Upper lobe of left lung (tissue), 6 donors: ENCODE results near the gene LHFPL2. TPM values are rescaled to one million over a fixed set of nuclear protein-coding genes. Genes with fewer than 3 reads are reported as not detected.

Source experiments
- ATAC-seq, 2 donors: fragments of 200-7000 bp; cut with Tn5 transposase; one replicate each; pipeline ENCODE4 v1.9.1; 2022; ENCODE audit warnings: mild to moderate bottlenecking in 2 of 2, moderate library complexity in 2 of 2; ENCODE audit not compliant: low FRiP score in 2 of 2
- DNase-seq, 2 donors: peaks; one replicate each; pipeline ENCODE4 v3.0.0-alpha.2; 2019 to 2020
- H3K27ac ChIP-seq, 4 donors: fragments of 200-600 bp; sonication (generic); one replicate each; pipeline ENCODE4 v1.5.1; 2016 to 2019
- H3K27me3 ChIP-seq, 4 donors: fragments of 200-600 bp; sonication (generic); one replicate each; pipeline ENCODE4 v1.5.1; 2017 to 2019
- H3K36me3 ChIP-seq, 4 donors: fragments of 200-600 bp; sonication (generic); one replicate each; pipeline ENCODE4 v1.5.1; 2016 to 2019
- H3K4me1 ChIP-seq, 4 donors: fragments of 200-600 bp; sonication (generic); one replicate each; pipeline ENCODE4 v1.5.1; 2018 to 2019
- H3K4me3 ChIP-seq, 4 donors: fragments of 200-600 bp; sonication (generic); one replicate each; pipeline ENCODE4 v1.5.1; 2017 to 2019; ENCODE audit warnings: mild to moderate bottlenecking in 2 of 4, moderate library complexity in 1 of 4
- H3K9me3 ChIP-seq, 4 donors: fragments of 200-600 bp; sonication (generic); one replicate each; pipeline ENCODE4 v1.5.1; 2018 to 2019
- EP300 ChIP-seq, 4 donors: sonication (generic); formaldehyde crosslinking; IDR thresholded peaks; one replicate each; pipeline ENCODE4 v1.5.1; 2017; ENCODE audit warnings: antibody characterized with exemption in 4 of 4, control low read depth in 2 of 4
- POLR2A ChIP-seq, 4 donors: fragments of 450-650 bp; IDR thresholded peaks; one replicate each; pipeline ENCODE4 v1.5.1; 2016 to 2017; ENCODE audit warnings: antibody characterized with exemption in 4 of 4, mild to moderate bottlenecking in 2 of 4
- POLR2AphosphoS5 ChIP-seq, 2 donors: sonication (generic); formaldehyde crosslinking; IDR thresholded peaks; one replicate each; pipeline ENCODE4 v1.5.1; 2017; ENCODE audit warnings: antibody characterized with exemption in 2 of 2
- WGBS, 2 donors: methylation state at CpG; one replicate each; pipeline ENCODE4 v1.1.5; 2017 to 2018; 5-methylcytosine and 5-hydroxymethylcytosine counted together
- total RNA-seq, 6 donors: library from RNA; depleted of rRNA in 4 of 6; stranded (reverse); fragments of >200 nt in 4 of 6; gene quantifications; one replicate each; pipeline versions ENCODE4 v1.1.0 to v1.2.1, GENCODE V29; 2016 to 2021
- TF ChIP-seq, protein P1 (sequence below), 6 experiments: fragments of 450-650 bp in 4 of 6; fragments of 200-600 bp in 2 of 6; sonication (generic) in 2 of 6; IDR thresholded peaks; one replicate each; pipeline ENCODE4 v1.5.1; 2016 to 2019; ENCODE audit warnings: antibody characterized with exemption in 6 of 6
- donor health status: DM: no; HTN: no; CAD: no; lungs with moderate emphysema.
- donor health status: DM: no; HTN: yes; CAD: no; lungs with severe emphysema.

Gene LHFPL2
- total RNA-seq, 6 donors from 2014 or later = 17.3 to 69.5 (median 32.9) TPM

- no peak for TF ChIP-seq EP300 (IDR thresholded peaks at IDR 0.05)
- TF ChIP-seq, protein P1, sequence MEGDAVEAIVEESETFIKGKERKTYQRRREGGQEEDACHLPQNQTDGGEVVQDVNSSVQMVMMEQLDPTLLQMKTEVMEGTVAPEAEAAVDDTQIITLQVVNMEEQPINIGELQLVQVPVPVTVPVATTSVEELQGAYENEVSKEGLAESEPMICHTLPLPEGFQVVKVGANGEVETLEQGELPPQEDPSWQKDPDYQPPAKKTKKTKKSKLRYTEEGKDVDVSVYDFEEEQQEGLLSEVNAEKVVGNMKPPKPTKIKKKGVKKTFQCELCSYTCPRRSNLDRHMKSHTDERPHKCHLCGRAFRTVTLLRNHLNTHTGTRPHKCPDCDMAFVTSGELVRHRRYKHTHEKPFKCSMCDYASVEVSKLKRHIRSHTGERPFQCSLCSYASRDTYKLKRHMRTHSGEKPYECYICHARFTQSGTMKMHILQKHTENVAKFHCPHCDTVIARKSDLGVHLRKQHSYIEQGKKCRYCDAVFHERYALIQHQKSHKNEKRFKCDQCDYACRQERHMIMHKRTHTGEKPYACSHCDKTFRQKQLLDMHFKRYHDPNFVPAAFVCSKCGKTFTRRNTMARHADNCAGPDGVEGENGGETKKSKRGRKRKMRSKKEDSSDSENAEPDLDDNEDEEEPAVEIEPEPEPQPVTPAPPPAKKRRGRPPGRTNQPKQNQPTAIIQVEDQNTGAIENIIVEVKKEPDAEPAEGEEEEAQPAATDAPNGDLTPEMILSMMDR (IDR thresholded peaks at IDR 0.05) = no peak
- no peak for TF ChIP-seq POLR2A (IDR thresholded peaks at IDR 0.05)
- TF ChIP-seq POLR2AphosphoS5 (IDR thresholded peaks at IDR 0.05) = no peak
- H3K27me3 ChIP-seq = no peaks in the 10 kb centered on the region
- WGBS, 2 donors = 38 to 66% methylated on average over 2 of the region's 2 CpGs
- ATAC-seq (no peak), DNase-seq (no peak)
- peak overlapping the region in 2 of 4 donors; percentile 64 to 69 for H3K4me3 ChIP-seq
- no peaks in the 10 kb centered on the region for H3K36me3 ChIP-seq
- H3K4me1 ChIP-seq = peaks cover 37 to 46% (median 43%) of the 10 kb centered on the region in 4 donors
- no peaks in the 10 kb centered on the region for H3K9me3 ChIP-seq
- H3K27ac ChIP-seq = peak overlapping the region in 3 of 4 donors; percentile 10 to 54 (median 27)
Measured at GRCh38 chr5:78506261-78507024, 142.1 kb downstream of the LHFPL2 start.

DNA sequence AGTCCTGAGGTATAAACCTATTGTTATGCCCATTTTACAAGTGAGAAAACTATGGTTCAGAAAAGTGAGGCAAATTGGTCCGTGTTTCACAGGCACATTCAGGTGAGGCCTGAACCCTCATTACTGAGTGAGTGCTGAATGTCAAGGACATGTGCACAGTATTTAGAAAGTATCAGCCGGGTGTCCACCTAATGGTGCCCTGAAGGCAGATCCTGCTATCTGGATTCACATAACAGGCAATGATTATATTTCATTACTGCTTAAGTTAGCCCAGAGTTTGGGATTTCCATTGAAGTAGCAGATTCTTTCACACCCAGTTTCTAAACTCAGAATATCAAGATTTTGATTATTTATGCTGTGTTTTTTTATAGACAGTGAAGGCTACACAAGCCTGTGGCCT, 142.7 kb downstream of the LHFPL2 start:
- Histone ChIP-seq H3K36me3 (no peaks in the 10 kb centered on the region), H3K4me3 (peak overlapping the region in 1 of 4 donors; percentile 69), H3K9me3 (no peaks in the 10 kb centered on the region), H3K4me1 (peaks cover 31 to 44% (median 40%) of the 10 kb centered on the region in 4 donors), H3K27ac (peak overlapping the region in 2 of 4 donors; percentile 27 to 54), H3K27me3 (no peaks in the 10 kb centered on the region)
- WGBS, 2 donors = 72 to 97% methylated on average over 2 of the region's 2 CpGs
- TF ChIP-seq, protein P1 (IDR thresholded peaks at IDR 0.05) = no peak
- no peak for TF ChIP-seq POLR2A (IDR thresholded peaks at IDR 0.05)
- TF ChIP-seq POLR2AphosphoS5 (IDR thresholded peaks at IDR 0.05) = no peak
- TF ChIP-seq EP300 (IDR thresholded peaks at IDR 0.05) = no peak
- ATAC-seq (no peak), DNase-seq (no peak)

- H3K4me1 ChIP-seq = peaks cover 23 to 43% (median 34%) of the 10 kb centered on the region in 4 donors
- TF ChIP-seq POLR2AphosphoS5 (IDR thresholded peaks at IDR 0.05) (peak in 1 of 2 donors; percentile 34), POLR2A (IDR thresholded peaks at IDR 0.05) (no peak)
- H3K27ac ChIP-seq = peak overlapping the region; percentile 1 to 60 (median 54)
- no peaks in the 10 kb centered on the region for H3K27me3 ChIP-seq
- WGBS, 2 donors = 32 to 50% methylated on average over 10 of the region's 10 CpGs
- no peaks in the 10 kb centered on the region for H3K9me3 ChIP-seq
- ATAC-seq (peak; percentile 89 to 91), DNase-seq (peak; percentile 46 to 52)
- peak overlapping the region in 1 of 4 donors; percentile 69 for H3K4me3 ChIP-seq
- H3K36me3 ChIP-seq = no peaks in the 10 kb centered on the region
Measured at GRCh38 chr5:78504704-78505677, 143.6 kb downstream of the LHFPL2 start.

DNA sequence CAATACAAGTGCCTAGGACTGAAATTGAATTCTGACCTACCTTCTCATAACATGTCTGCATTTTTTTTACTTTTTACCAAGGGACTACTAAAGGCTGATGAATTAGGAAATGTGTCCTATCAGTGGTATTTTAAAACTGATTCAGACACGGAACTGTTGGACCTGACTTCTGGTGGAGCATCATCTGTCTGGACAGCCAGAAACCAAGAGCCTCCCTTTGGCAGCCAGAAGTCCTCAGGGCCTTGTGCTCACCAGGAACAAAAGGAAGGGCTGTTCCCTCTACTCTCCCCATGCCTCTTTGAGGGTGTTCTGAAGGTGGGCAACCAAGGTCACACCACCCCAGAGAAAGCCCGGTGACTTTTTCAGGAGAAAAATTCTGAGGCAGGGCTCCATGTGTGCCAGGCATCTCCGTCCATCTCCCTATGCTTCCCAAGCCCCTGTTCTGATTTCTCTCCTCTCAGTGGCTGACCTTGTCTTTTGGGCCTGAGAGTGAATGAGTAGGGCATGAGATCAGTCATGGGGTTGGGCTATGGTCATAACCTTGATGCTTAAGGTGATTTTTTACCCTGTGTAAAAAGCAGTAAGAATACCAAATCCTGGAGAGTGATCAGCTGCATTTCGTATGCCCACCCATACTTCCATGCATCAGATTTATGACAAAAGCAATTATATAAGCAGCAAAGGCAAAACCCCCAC, 144.5 kb downstream of the LHFPL2 start:
- DNase-seq (no peak), ATAC-seq (peak in 1 of 2 donors; percentile 87)
- H3K27me3 ChIP-seq = no peaks in the 10 kb centered on the region
- no peak for TF ChIP-seq POLR2A (IDR thresholded peaks at IDR 0.05)
- no peak for TF ChIP-seq POLR2AphosphoS5 (IDR thresholded peaks at IDR 0.05)
- no peak for TF ChIP-seq EP300 (IDR thresholded peaks at IDR 0.05)
- TF ChIP-seq, protein P1 (IDR thresholded peaks at IDR 0.05) = no peak
- H3K4me3 ChIP-seq = peak overlapping the region in 1 of 4 donors; percentile 69
- H3K36me3 ChIP-seq = no peaks in the 10 kb centered on the region
- H3K27ac ChIP-seq = peak overlapping the region; percentile 1 to 60 (median 54)
- H3K9me3 ChIP-seq = no peaks in the 10 kb centered on the region
- H3K4me1 ChIP-seq = peaks cover 20 to 40% (median 28%) of the 10 kb centered on the region in 4 donors
- 82 to 92% methylated on average over 4 of the region's 4 CpGs for WGBS, 2 donors
